Sigmoid colon (tissue), 4 donors: Measurements from ENCODE around the gene ZNF362.
A peak's percentile ranks its signal among the peaks of the same experiment; 100 is the strongest.

Source experiments
- CTCF ChIP-seq, 4 experiments: fragments of 450-650 bp in 3 of 4; fragments of 200-600 bp in 1 of 4; IDR thresholded peaks; one replicate each; pipeline ENCODE4 v1.5.1; 2016 to 2019; ENCODE audit warnings: antibody characterized with exemption in 4 of 4, mild to moderate bottlenecking in 3 of 4, moderate library complexity in 2 of 4
- POLR2A ChIP-seq, 2 donors: fragments of 450-650 bp; IDR thresholded peaks; one replicate each; pipeline ENCODE4 v1.6.1; 2016; ENCODE audit warnings: antibody characterized with exemption in 2 of 2, mild to moderate bottlenecking in 2 of 2, moderate library complexity in 2 of 2
- POLR2AphosphoS5 ChIP-seq, 4 donors: sonication (generic); formaldehyde crosslinking; IDR thresholded peaks; one replicate each; pipeline ENCODE4 v1.6.1; 2017; ENCODE audit warnings: antibody characterized with exemption in 4 of 4

GRCh38 chr1:33323663-33324477, 67.6 kb downstream of the ZNF362 start:
- TF ChIP-seq POLR2A (IDR thresholded peaks at IDR 0.05) (no peak), CTCF (IDR thresholded peaks at IDR 0.05) (no peak), POLR2AphosphoS5 (IDR thresholded peaks at IDR 0.05) (peak in 1 of 4 donors; percentile 30)
